ENCODE results near the gene NDE1. TPM values are rescaled to one million over a fixed set of nuclear protein-coding genes. Genes with fewer than 3 reads are reported as not detected.

The NDE1 gene
- total RNA-seq, 1 donor from 2014 or later, result 42.9 TPM

GRCh38 chr16:15775209-15775608 is 125.2 kb downstream of the NDE1 start:
- DNase-seq (ENCODE audit: low spot score) (no peak), ATAC-seq (no peak)
- intact Hi-C loops (cut with DNase I), result loop anchor here (10.0 kb wide), 1 partner anchor 350 kb away; no protein-coding TSS in a partner anchor

DNA sequence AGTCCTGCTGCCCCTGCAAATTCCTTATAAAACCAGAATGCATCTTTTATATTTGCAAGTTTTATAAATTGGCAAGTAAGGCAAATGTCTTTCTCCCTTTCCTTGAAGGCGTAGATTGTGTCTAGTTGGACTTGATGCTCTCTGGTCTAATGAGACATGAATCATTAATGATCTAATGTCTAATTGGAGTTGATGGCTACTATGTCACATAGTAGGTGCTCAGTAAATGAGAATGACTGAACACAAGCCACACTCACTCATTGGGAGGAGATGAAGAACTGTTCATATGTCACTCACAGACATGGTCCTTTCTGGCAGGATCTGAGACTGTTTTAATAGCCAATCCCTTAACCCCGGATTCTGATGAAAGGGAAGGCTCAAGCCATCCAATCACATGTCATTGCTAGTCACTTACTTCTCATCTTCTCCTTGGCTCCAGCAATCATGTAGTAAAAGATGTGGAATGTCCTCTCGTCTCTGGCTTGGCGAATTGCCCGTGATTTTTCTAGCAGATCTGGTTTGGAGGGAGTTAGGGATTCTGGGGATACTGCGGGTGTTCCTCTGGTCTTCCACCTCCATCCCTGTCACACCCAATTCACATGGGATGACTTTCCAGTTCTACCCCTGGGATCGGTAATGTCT is 125.7 kb downstream of the NDE1 start:
- ATAC-seq (no peak), DNase-seq (ENCODE audit: low spot score) (no peak)
- intact Hi-C loops (cut with DNase I), result loop anchor here (10.0 kb wide), 1 partner anchor 349 kb away; no protein-coding TSS in a partner anchor

Other genes starting within 250 kb of the NDE1 start
- gene BMERB1, start 215.7 kb upstream of the NDE1 start, total RNA-seq, result 40.0 TPM
- 138 TPM for gene MARF1, start 7.1 kb upstream of the NDE1 start, total RNA-seq
- gene MYH11, start 206.8 kb downstream of the NDE1 start, total RNA-seq, result 53.9 TPM
- gene CEP20, start 238.4 kb downstream of the NDE1 start, total RNA-seq, result 37.6 TPM

Measured in sciatic nerve (tissue), 2 donors.